Aorta (tissue), 5 donors: ENCODE data around the gene ZNF611. TPM values are rescaled to one million over a fixed set of nuclear protein-coding genes. Genes with fewer than 3 reads are reported as not detected.

ENCODE experiments used
- ATAC-seq: fragments of 200-7000 bp; cut with Tn5 transposase; one replicate; pipeline ENCODE4 v1.9.1; 2022; ENCODE audit warnings: moderate library complexity; ENCODE audit not compliant: low FRiP score
- DNase-seq, 2 donors: peaks; one replicate each; pipeline ENCODE4 v3.0.0-alpha.2; 2020
- H3K27ac ChIP-seq, 2 donors: one replicate each; pipeline ENCODE4 v1.5.1; 2013; ENCODE audit warnings: low read length in 2 of 2, mild to moderate bottlenecking in 2 of 2, moderate library complexity in 2 of 2, control low read depth in 1 of 2, inconsistent platforms in 1 of 2, low read depth in 1 of 2
- H3K27me3 ChIP-seq, 2 donors: one replicate each; pipeline ENCODE4 v1.6.1; 2013; ENCODE audit warnings: control low read depth in 1 of 2, low read length in 1 of 2, mild to moderate bottlenecking in 1 of 2, moderate library complexity in 1 of 2; ENCODE audit not compliant: insufficient read depth in 2 of 2, control insufficient read depth in 1 of 2
- H3K36me3 ChIP-seq, 2 donors: one replicate each; pipeline ENCODE4 v1.6.1; 2013; ENCODE audit warnings: control low read depth in 1 of 2, low read length in 1 of 2, mild to moderate bottlenecking in 1 of 2; ENCODE audit not compliant: insufficient read depth in 2 of 2, control insufficient read depth in 1 of 2
- H3K4me1 ChIP-seq, 2 donors: one replicate each; pipeline ENCODE4 v1.6.1; 2013; ENCODE audit warnings: low read length in 2 of 2, control low read depth in 1 of 2, mild to moderate bottlenecking in 1 of 2, moderate library complexity in 1 of 2; ENCODE audit not compliant: insufficient read depth in 2 of 2, control insufficient read depth in 1 of 2
- H3K4me3 ChIP-seq, 2 donors: one replicate each; pipeline ENCODE4 v1.5.1; 2013; ENCODE audit warnings: low read length in 2 of 2, control low read depth in 1 of 2, mild to moderate bottlenecking in 1 of 2
- H3K9me3 ChIP-seq: one replicate; pipeline ENCODE4 v1.6.1; 2013; ENCODE audit warnings: mild to moderate bottlenecking, low read length; ENCODE audit not compliant: control insufficient read depth
- WGBS, 2 donors: extraction: QIAGEN DNeasy Blood & Tissue Kit; methylation state at CpG; one replicate each; pipeline ENCODE4 v1.1.7; 2013; 5-methylcytosine and 5-hydroxymethylcytosine counted together
- intact Hi-C, 2 donors: fragments of 100-400 bp; cut with DNase I; formaldehyde crosslinking; loops; one replicate each; pipeline versions ENCODE4 v1.14.2 to v1.15.0; 2022
- polyA plus RNA-seq, 2 donors: library from polyadenylated mRNA; stranded (reverse); fragments of 200-250 nt; gene quantifications; one replicate each; pipeline ENCODE4 v1.2.3, GENCODE V29; 2013
- total RNA-seq, 2 donors: library from RNA; stranded (reverse); fragmentation: NEBNext Ultra II Directional; extraction: Animal tissue kit (Norgen Biotek cat#: 25700); gene quantifications; one replicate each; pipeline ENCODE4 v1.2.1, GENCODE V29; 2021
- donor health status: healthy with polysubstance abuse.
- donor health status: Bipolar disorder and iron deficiency.
- donor health status: DM: no; HTN: no; CAD: no.
- donor health status: DM: no; HTN: no; CAD: no.
- donor health status: DM: yes; HTN: yes; CAD: no.

Gene ZNF611
- total and polyA plus RNA-seq, 4 donors, result 1.5 to 28.5 (median 11.8) TPM

GRCh38 chr19:52665529-52665928, 69.3 kb downstream of the ZNF611 start:
- Histone ChIP-seq H3K4me3 (no peak overlapping the region), H3K36me3 (peaks cover 0 to 1% of the 10 kb centered on the region in 2 donors), H3K27ac (no peak overlapping the region), H3K27me3 (no peaks in the 10 kb centered on the region), H3K9me3 (no peaks in the 10 kb centered on the region), H3K4me1 (peaks cover 0 to 3% of the 10 kb centered on the region in 2 donors)
- WGBS, 2 donors, result 93 to 96% methylated on average over 6 of the region's 6 CpGs
- no peak for ATAC-seq
- no peak for DNase-seq
- intact Hi-C loops, result no loop called here

GRCh38 chr19:52665027-52665426, 69.8 kb downstream of the ZNF611 start:
- Histone ChIP-seq H3K4me3 (no peak overlapping the region), H3K9me3 (no peaks in the 10 kb centered on the region), H3K4me1 (peaks cover 0 to 3% of the 10 kb centered on the region in 2 donors), H3K27ac (no peak overlapping the region), H3K27me3 (no peaks in the 10 kb centered on the region), H3K36me3 (peaks cover 0 to 1% of the 10 kb centered on the region in 2 donors)
- 91 to 92% methylated on average over 4 of the region's 4 CpGs for WGBS, 2 donors
- ATAC-seq, result no peak
- no peak for DNase-seq
- intact Hi-C loops, result no loop called here

- Histone ChIP-seq H3K9me3 (no peaks in the 10 kb centered on the region), H3K4me1 (peaks cover 0 to 3% of the 10 kb centered on the region in 2 donors), H3K4me3 (no peak overlapping the region), H3K36me3 (peaks cover 0 to 1% of the 10 kb centered on the region in 2 donors), H3K27me3 (no peaks in the 10 kb centered on the region), H3K27ac (no peak overlapping the region)
- DNase-seq (no peak), ATAC-seq (no peak)
- 62 to 65% methylated on average over 5 of the region's 5 CpGs for WGBS, 2 donors
- intact Hi-C loops, result no loop called here
Measured at GRCh38 chr19:52664461-52664860, 70.4 kb downstream of the ZNF611 start.

- whole genome bisulfite sequencing, 2 donors, result 83 to 95% methylated on average over 3 of the region's 3 CpGs
- no peaks in the 10 kb centered on the region for H3K9me3 ChIP-seq
- no peak overlapping the region for H3K27ac ChIP-seq
- intact Hi-C loops, result no loop called here
- no peaks in the 10 kb centered on the region for H3K27me3 ChIP-seq
- ATAC-seq, result no peak
- H3K4me3 ChIP-seq, result no peak overlapping the region
- no peak for DNase-seq
- no peaks in the 10 kb centered on the region for H3K4me1 ChIP-seq
- peaks cover 1 to 3% of the 10 kb centered on the region in 2 donors for H3K36me3 ChIP-seq
Measured at GRCh38 chr19:52662631-52663030, 72.2 kb downstream of the ZNF611 start.

DNA sequence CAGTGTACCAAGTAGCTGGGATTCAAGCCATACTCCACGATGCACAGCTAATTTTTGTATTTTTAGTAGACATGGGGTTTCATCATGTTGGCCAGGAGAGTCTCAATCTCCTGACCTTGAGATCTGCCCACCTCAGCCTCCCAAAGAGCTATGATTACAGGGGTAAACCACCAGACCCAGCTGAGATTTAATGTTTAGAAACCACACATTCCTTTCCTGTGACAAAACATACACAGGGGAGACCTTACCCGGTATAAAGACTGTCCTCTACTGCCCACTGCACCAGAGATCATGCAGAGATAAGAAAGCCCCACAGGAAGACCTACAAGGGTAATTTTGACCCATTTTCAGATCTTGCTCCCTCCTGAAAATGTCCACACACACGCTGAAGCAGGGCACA, 73.9 kb downstream of the ZNF611 start:
- ATAC-seq (no peak), DNase-seq (no peak)
- 37 to 53% methylated on average over 3 of the region's 3 CpGs for WGBS, 2 donors
- Histone ChIP-seq H3K4me3 (no peak overlapping the region), H3K4me1 (no peaks in the 10 kb centered on the region), H3K9me3 (no peaks in the 10 kb centered on the region), H3K27me3 (no peaks in the 10 kb centered on the region), H3K27ac (no peak overlapping the region), H3K36me3 (peaks cover 1 to 3% of the 10 kb centered on the region in 2 donors)
- intact Hi-C loops, result no loop called here

DNA sequence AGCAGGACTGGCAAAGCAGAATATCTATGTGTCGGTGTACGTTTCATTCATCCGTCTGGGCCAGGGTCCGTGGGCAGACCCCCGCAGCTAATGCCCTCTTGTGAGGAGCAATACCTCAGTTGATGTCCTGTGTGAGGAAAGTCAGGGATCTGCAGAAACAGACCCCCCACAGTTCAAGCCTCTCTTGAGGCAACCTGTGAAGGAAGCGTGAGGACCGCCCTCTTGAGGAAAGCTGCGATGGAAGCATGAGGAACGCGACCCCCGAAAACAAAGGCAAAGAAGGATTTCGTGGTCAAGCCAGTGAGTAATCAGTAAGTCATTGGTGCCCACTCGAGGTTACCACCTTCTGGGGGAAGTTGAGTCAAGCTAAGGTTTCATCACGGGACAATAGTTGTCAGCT, 75.8 kb downstream of the ZNF611 start:
- Histone ChIP-seq H3K9me3 (no peaks in the 10 kb centered on the region), H3K27me3 (no peaks in the 10 kb centered on the region), H3K27ac (no peak overlapping the region), H3K4me3 (no peak overlapping the region), H3K36me3 (peaks cover 9% of the 10 kb centered on the region in 2 donors), H3K4me1 (no peaks in the 10 kb centered on the region)
- intact Hi-C loops, result no loop called here
- DNase-seq (no peak), ATAC-seq (no peak)
- 76 to 81% methylated on average over 14 of the region's 14 CpGs for WGBS, 2 donors

- Histone ChIP-seq H3K9me3 (no peaks in the 10 kb centered on the region), H3K36me3 (peaks cover 9% of the 10 kb centered on the region in 2 donors)
- 75 to 89% methylated on average over 5 of the region's 5 CpGs for WGBS, 2 donors
Measured at GRCh38 chr19:52658595-52658994, 76.2 kb downstream of the ZNF611 start.

DNA sequence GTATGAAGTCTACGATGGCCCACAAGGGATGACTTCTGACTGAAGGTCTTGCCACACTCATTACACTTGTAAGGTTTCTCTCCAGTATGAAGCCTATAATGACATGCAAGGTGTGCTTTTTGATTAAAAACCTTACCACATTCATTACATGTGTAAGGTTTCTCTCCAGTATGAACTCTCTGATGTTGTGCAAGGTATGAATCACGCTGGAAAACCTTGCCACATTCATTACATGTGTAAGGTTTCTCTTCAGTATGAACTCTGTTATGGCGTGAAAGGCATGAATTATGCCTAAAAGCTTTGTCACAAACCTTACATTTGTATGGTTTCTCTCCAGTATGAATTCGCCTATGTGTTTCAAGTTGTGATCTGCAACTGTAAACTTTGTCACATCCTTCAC, 81.7 kb downstream of the ZNF611 start:
- Histone ChIP-seq H3K9me3 (no peaks in the 10 kb centered on the region), H3K27me3 (no peaks in the 10 kb centered on the region), H3K4me1 (no peaks in the 10 kb centered on the region), H3K4me3 (no peak overlapping the region), H3K27ac (no peak overlapping the region), H3K36me3 (peaks cover 8 to 13% of the 10 kb centered on the region in 2 donors)
- DNase-seq (no peak), ATAC-seq (no peak)
- intact Hi-C loops, result no loop called here
- 96 to 99% methylated on average over 4 of the region's 4 CpGs for WGBS, 2 donors

More at GRCh38 chr19:52658595-52658994, 76.2 kb downstream of the ZNF611 start:
- intact Hi-C loops, result no loop called here
- no peak for ATAC-seq
- H3K4me3 ChIP-seq, result no peak overlapping the region
- no peak for DNase-seq
- no peaks in the 10 kb centered on the region for H3K4me1 ChIP-seq
- no peaks in the 10 kb centered on the region for H3K27me3 ChIP-seq
- no peak overlapping the region for H3K27ac ChIP-seq
